ENCODE data around the gene ASTN2. TPM values are rescaled to one million over a fixed set of nuclear protein-coding genes. Genes with fewer than 3 reads are reported as not detected.

ASTN2 gene
- total RNA-seq, 1 experiment from 2014 or later, result 4.8 TPM

DNA sequence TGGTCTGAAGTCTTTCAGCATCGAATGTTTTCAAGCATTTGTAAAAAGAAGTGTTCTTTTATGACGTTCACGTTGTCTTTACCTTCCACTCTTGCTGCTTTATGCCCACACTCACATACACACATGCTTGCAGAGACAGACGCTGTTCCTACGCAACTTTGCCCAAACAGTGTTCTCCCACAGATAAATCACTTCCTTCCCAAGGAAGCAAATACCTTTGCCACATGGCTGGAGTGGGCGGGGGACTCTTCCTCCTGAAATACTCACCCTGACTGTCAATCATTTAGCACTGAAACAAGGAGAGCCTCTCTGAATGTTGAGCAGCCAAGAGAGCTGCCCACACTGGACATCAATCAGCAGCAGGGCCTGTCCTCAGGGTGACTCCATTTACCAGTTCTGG is 22.4 kb upstream of the ASTN2 start (continued):
- TF ChIP-seq, protein P1, sequence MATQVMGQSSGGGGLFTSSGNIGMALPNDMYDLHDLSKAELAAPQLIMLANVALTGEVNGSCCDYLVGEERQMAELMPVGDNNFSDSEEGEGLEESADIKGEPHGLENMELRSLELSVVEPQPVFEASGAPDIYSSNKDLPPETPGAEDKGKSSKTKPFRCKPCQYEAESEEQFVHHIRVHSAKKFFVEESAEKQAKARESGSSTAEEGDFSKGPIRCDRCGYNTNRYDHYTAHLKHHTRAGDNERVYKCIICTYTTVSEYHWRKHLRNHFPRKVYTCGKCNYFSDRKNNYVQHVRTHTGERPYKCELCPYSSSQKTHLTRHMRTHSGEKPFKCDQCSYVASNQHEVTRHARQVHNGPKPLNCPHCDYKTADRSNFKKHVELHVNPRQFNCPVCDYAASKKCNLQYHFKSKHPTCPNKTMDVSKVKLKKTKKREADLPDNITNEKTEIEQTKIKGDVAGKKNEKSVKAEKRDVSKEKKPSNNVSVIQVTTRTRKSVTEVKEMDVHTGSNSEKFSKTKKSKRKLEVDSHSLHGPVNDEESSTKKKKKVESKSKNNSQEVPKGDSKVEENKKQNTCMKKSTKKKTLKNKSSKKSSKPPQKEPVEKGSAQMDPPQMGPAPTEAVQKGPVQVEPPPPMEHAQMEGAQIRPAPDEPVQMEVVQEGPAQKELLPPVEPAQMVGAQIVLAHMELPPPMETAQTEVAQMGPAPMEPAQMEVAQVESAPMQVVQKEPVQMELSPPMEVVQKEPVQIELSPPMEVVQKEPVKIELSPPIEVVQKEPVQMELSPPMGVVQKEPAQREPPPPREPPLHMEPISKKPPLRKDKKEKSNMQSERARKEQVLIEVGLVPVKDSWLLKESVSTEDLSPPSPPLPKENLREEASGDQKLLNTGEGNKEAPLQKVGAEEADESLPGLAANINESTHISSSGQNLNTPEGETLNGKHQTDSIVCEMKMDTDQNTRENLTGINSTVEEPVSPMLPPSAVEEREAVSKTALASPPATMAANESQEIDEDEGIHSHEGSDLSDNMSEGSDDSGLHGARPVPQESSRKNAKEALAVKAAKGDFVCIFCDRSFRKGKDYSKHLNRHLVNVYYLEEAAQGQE (IDR thresholded peaks at IDR 0.05; ENCODE audit: low read depth), result no peak
- TF ChIP-seq POLR2A (IDR thresholded peaks at IDR 0.05; ENCODE audit: borderline replicate concordance, extremely low read depth, insufficient read depth, insufficient read length) (no peak), FOSL1 (IDR thresholded peaks at IDR 0.05; ENCODE audit: low read depth) (no peak), YY1 (IDR thresholded peaks at IDR 0.05; ENCODE audit: extremely low read depth, insufficient replicate concordance, low read depth, low read length) (no peak), ELF1 (IDR thresholded peaks at IDR 0.05; ENCODE audit: borderline replicate concordance, low read depth) (no peak), ZFX (IDR thresholded peaks at IDR 0.05) (no peak), SP1 (IDR thresholded peaks at IDR 0.05; ENCODE audit: low read depth) (no peak), CBX3 (IDR thresholded peaks at IDR 0.05; ENCODE audit: low read depth) (no peak), SIN3A (IDR thresholded peaks at IDR 0.05; ENCODE audit: low read depth) (no peak), EZH2 (IDR thresholded peaks at IDR 0.05) (no peak), JUND (IDR thresholded peaks at IDR 0.05) (no peak), ZNF274 (IDR thresholded peaks at IDR 0.05; ENCODE audit: low read depth, low read length) (no peak)

DNA sequence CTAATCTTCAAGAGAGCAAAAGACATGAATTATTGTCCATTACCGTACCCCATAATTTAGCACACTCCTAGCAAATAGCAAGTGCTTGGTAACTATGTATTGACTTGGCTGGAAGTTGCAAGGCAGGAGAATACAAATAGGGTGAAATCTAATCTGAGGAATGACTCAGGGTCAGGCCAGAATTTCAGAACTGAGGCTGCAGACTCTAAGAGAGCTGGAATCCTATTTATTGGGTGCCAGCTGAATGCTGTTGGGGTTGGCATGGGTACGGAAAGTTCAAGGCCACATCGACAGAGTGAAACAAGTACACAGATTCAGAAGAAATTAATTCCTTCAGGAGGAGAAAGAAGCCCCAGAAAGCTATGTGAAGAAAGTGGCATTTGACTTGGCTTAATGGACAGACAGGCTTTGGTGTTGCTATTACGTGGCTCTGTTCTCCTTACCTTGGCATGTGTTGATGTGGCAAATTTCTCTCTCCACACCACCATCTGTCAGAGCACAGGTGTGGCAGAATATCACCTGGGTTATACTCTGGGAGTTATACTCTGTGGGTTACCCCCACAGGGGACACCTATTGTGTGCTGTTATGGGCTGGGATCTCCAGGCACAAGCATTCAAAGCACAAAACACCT is 20.9 kb upstream of the ASTN2 start:
- H3K9ac ChIP-seq (ENCODE audit: low read length), result no peak overlapping the region
- BruUV-seq (replicated peaks), result no TSS peak
- DNase-seq (ENCODE audit: low read depth, low spot score) (no peak), ATAC-seq (no peak)
- H4K20me1 ChIP-seq (ENCODE audit: insufficient read depth), result no peaks in the 10 kb centered on the region
- ChIA-PET CTCF (no interaction called here), RAD21 (ENCODE audit: low non-redundant PET in 1 of 2, low total read pairs in 2 of 2, uncharacterized antibody in 2 of 2, unreplicated experiment in 2 of 2) (no interaction called here), POLR2A (no interaction called here)
- no peaks in the 10 kb centered on the region for H3K79me2 ChIP-seq (ENCODE audit: insufficient read depth, low read length)
- no peak overlapping the region for H3K4me2 ChIP-seq (ENCODE audit: low read length)
- H3K27me3 ChIP-seq (ENCODE audit: insufficient read depth, low read length), result no peaks in the 10 kb centered on the region
- peaks cover 0 to 4% of the 10 kb centered on the region in 2 experiments; a peak in 2 of 4 replicates for H3K9me3 ChIP-seq (ENCODE audit: control insufficient read depth in 1 of 2, insufficient read depth in 1 of 2, low read depth in 1 of 2, low read length in 2 of 2)
- intact Hi-C loops (cut with micrococcal nuclease), result no loop called here
- no peaks in the 10 kb centered on the region for H3K4me1 ChIP-seq (ENCODE audit: control insufficient read depth in 1 of 2, insufficient read depth in 2 of 2, low read length in 2 of 2)
- no peaks in the 10 kb centered on the region for H3K9me2 ChIP-seq (ENCODE audit: insufficient read depth)
- TF ChIP-seq, protein P2, sequence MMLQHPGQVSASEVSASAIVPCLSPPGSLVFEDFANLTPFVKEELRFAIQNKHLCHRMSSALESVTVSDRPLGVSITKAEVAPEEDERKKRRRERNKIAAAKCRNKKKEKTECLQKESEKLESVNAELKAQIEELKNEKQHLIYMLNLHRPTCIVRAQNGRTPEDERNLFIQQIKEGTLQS (IDR thresholded peaks at IDR 0.05), result no peak
- TF ChIP-seq EGR1 (IDR thresholded peaks at IDR 0.05; ENCODE audit: low read depth), result no peak
- no peak for TF ChIP-seq POLR2A (IDR thresholded peaks at IDR 0.05; ENCODE audit: borderline replicate concordance, extremely low read depth, insufficient read depth, insufficient read length)
- TF ChIP-seq, protein P3, sequence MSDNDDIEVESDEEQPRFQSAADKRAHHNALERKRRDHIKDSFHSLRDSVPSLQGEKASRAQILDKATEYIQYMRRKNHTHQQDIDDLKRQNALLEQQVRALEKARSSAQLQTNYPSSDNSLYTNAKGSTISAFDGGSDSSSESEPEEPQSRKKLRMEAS (IDR thresholded peaks at IDR 0.05), result no peak
- TF ChIP-seq, protein P1 (IDR thresholded peaks at IDR 0.05; ENCODE audit: low read depth), result no peak
- TF ChIP-seq, protein P4, sequence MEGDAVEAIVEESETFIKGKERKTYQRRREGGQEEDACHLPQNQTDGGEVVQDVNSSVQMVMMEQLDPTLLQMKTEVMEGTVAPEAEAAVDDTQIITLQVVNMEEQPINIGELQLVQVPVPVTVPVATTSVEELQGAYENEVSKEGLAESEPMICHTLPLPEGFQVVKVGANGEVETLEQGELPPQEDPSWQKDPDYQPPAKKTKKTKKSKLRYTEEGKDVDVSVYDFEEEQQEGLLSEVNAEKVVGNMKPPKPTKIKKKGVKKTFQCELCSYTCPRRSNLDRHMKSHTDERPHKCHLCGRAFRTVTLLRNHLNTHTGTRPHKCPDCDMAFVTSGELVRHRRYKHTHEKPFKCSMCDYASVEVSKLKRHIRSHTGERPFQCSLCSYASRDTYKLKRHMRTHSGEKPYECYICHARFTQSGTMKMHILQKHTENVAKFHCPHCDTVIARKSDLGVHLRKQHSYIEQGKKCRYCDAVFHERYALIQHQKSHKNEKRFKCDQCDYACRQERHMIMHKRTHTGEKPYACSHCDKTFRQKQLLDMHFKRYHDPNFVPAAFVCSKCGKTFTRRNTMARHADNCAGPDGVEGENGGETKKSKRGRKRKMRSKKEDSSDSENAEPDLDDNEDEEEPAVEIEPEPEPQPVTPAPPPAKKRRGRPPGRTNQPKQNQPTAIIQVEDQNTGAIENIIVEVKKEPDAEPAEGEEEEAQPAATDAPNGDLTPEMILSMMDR (IDR thresholded peaks at IDR 0.05 in 2 of 3, conservative IDR thresholded peaks at IDR 0.05 in 1 of 3; ENCODE audit: borderline replicate concordance in 1 of 3, insufficient read depth in 1 of 3, low read depth in 2 of 3, low read length in 2 of 3), result no peak
- no peak overlapping the region for H2AFZ ChIP-seq (ENCODE audit: low read depth, low read length, poor library complexity, severe bottlenecking)
- no peak overlapping the region for H3K4me3 ChIP-seq (replicated peaks in 1 of 2; ENCODE audit: low read depth in 1 of 2, low read length in 2 of 2)
- H3K27ac ChIP-seq (ENCODE audit: low read depth, low read length), result no peak overlapping the region
- no peaks in the 10 kb centered on the region for H3K36me3 ChIP-seq (ENCODE audit: control insufficient read depth in 1 of 2, insufficient read depth in 2 of 2, low read length in 2 of 2)
